Endothelial cell of umbilical vein (primary cell): Measurements from ENCODE around the gene PRRC2C. TPM values are rescaled to one million over a fixed set of nuclear protein-coding genes. Genes with fewer than 3 reads are reported as not detected.

Source experiments
- BruUV-seq: library from RNA; stranded (reverse); fragments of 400-500 nt; replicated peaks from 2 replicates; lab custom pipeline; 2021; lab: Mats Ljungman, UMichigan
- CTCF ChIA-PET: fragments of 300-600, 350-600 bp; sonication (Branson Sonifier 250); formaldehyde crosslinking; loops from one replicate; lab custom pipeline; 2021; ENCODE audit warnings: antibody characterized with exemption, inconsistent platforms; lab: Charles Lee
- POLR2A ChIA-PET: fragments of 300-600, 350-600 bp; sonication (Branson Sonifier 250); formaldehyde crosslinking; loops from one replicate; lab custom pipeline; 2021; ENCODE audit warnings: antibody characterized with exemption, inconsistent platforms; lab: Charles Lee
- DNase-seq: peaks from one replicate; pipeline ENCODE4 v3.0.0-alpha.2; 2011; ENCODE audit warnings: low read depth, low spot score
- FAIRE-seq: peaks from 2 replicates; lab custom pipeline; 2011; peaks lifted over from hg19 to GRCh38; lab: Jason Lieb, UNC
- H2AFZ ChIP-seq: 2 replicates; pipeline ENCODE4 v1.6.0; 2012; ENCODE audit warnings: low read depth, low read length, control low read depth, inconsistent platforms
- H3K27ac ChIP-seq: 2 replicates; pipeline ENCODE4 v1.5.1; 2011; ENCODE audit warnings: low read depth, mild to moderate bottlenecking, control low read depth, low read length, moderate library complexity; ENCODE audit not compliant: insufficient read depth
- H3K27me3 ChIP-seq, 2 experiments: 2 replicates each; pipeline versions ENCODE4 v1.6.0 to v1.6.1; 2011; ENCODE audit warnings: low read length in 2 of 2, mixed read lengths in 1 of 2; ENCODE audit not compliant: control insufficient read depth in 2 of 2, insufficient read depth in 2 of 2
- H3K36me3 ChIP-seq, 2 experiments: 2 replicates in 1 of 2; 3 replicates in 1 of 2; pipeline ENCODE4 v1.5.1; 2011; ENCODE audit warnings: low read length in 2 of 2, mild to moderate bottlenecking in 1 of 2, moderate library complexity in 1 of 2; ENCODE audit not compliant: control insufficient read depth in 2 of 2, insufficient read depth in 2 of 2; ENCODE audit errors: extremely low read depth in 1 of 2
- H3K4me1 ChIP-seq: 3 replicates; pipeline ENCODE4 v1.5.1; 2011; ENCODE audit warnings: mild to moderate bottlenecking, low read length; ENCODE audit not compliant: control insufficient read depth, insufficient read depth; ENCODE audit errors: extremely low read depth
- H3K4me2 ChIP-seq: 2 replicates; pipeline ENCODE4 v1.6.1; 2011; ENCODE audit warnings: low read length, control low read depth, mixed read lengths; ENCODE audit not compliant: insufficient read depth
- H3K4me3 ChIP-seq, 3 experiments: fragments of 200-600 bp in 1 of 3; sonication (generic), shearing (Covaris generic) in 1 of 3; replicated peaks in 1 of 3; 2 replicates each; pipeline ENCODE4 v1.5.1; 2011 to 2016; ENCODE audit warnings: control low read depth in 3 of 3, low read length in 3 of 3, mild to moderate bottlenecking in 2 of 3, inconsistent platforms in 1 of 3, low read depth in 1 of 3, moderate library complexity in 1 of 3; ENCODE audit not compliant: insufficient read depth in 1 of 3
- H3K79me2 ChIP-seq: 2 replicates; pipeline ENCODE4 v1.6.0; 2012; ENCODE audit warnings: low read length, inconsistent platforms; ENCODE audit not compliant: control insufficient read depth, insufficient read depth
- H3K9ac ChIP-seq: replicated peaks from 2 replicates; pipeline ENCODE3; 2011; ENCODE audit warnings: low read length, control low read depth; ENCODE audit not compliant: insufficient read depth; ENCODE audit errors: extremely low read depth
- H3K9me1 ChIP-seq: replicated peaks from 3 replicates; pipeline ENCODE4 v1.6.0; 2011; ENCODE audit warnings: mild to moderate bottlenecking, low read length; ENCODE audit not compliant: control insufficient read depth, insufficient read depth; ENCODE audit errors: extremely low read depth
- H3K9me3 ChIP-seq: replicated peaks from 2 replicates; pipeline ENCODE4 v1.5.1; 2012; ENCODE audit warnings: low read length, inconsistent platforms; ENCODE audit not compliant: control insufficient read depth, insufficient read depth
- H4K20me1 ChIP-seq: replicated peaks from 2 replicates; pipeline ENCODE3; 2011; ENCODE audit warnings: mild to moderate bottlenecking, low read length; ENCODE audit not compliant: control insufficient read depth, insufficient read depth; ENCODE audit errors: extremely low read depth
- CTCF ChIP-seq, 2 donors: IDR thresholded peaks; 1 replicate in 1 of 2; 2 replicates in 1 of 2; pipeline ENCODE4 v1.5.1; 2011; ENCODE audit warnings: low read length in 2 of 2, mild to moderate bottlenecking in 2 of 2, moderate library complexity in 2 of 2, control low read depth in 1 of 2, inconsistent platforms in 1 of 2, low read depth in 1 of 2; ENCODE audit not compliant: insufficient read depth in 1 of 2; ENCODE audit errors: extremely low read depth in 1 of 2
- EZH2 ChIP-seq: IDR thresholded peaks from 2 replicates; pipeline ENCODE4 v1.6.1; 2012; ENCODE audit warnings: borderline replicate concordance, low read depth, mild to moderate bottlenecking, moderate library complexity, low read length, inconsistent platforms; ENCODE audit not compliant: severe bottlenecking
- FOS ChIP-seq: IDR thresholded peaks from 2 replicates; pipeline ENCODE4 v1.6.1; 2011; ENCODE audit warnings: mild to moderate bottlenecking, low read length, moderate library complexity, borderline replicate concordance; ENCODE audit not compliant: insufficient read depth
- GATA2 ChIP-seq: IDR thresholded peaks from 2 replicates; pipeline ENCODE4 v1.7.0; 2011; ENCODE audit warnings: low read depth, mild to moderate bottlenecking, moderate library complexity, mixed read lengths, low read length; ENCODE audit not compliant: insufficient read length, insufficient read depth
- JUN ChIP-seq: IDR thresholded peaks from 2 replicates; pipeline ENCODE4 v1.6.1; 2011; ENCODE audit warnings: borderline replicate concordance, low read depth; ENCODE audit not compliant: insufficient read length, insufficient read depth
- MAX ChIP-seq: IDR thresholded peaks from 2 replicates; pipeline ENCODE4 v1.6.1; 2011; ENCODE audit not compliant: insufficient read depth, insufficient read length
- MYC ChIP-seq: IDR thresholded peaks from one replicate; pipeline ENCODE4 v1.6.1; 2011; ENCODE audit warnings: mild to moderate bottlenecking, low read depth, low read length
- POLR2A ChIP-seq: IDR thresholded peaks from 2 replicates; pipeline ENCODE4 v1.6.1; 2012; ENCODE audit warnings: low read depth, mild to moderate bottlenecking, control low read depth, low read length
- POLR2AphosphoS5 ChIP-seq: IDR thresholded peaks from 2 replicates; pipeline ENCODE4 v1.6.1; 2012; ENCODE audit warnings: low read depth, mild to moderate bottlenecking, control low read depth, low read length, moderate library complexity; ENCODE audit not compliant: insufficient read depth
- dilution Hi-C: fragments of 300-500 bp; cut with MboI; formaldehyde crosslinking; loops from one replicate; pipeline ENCODE4 v1.15.0; 2019; ENCODE audit warnings: low sequenced_read_pairs; ENCODE audit not compliant: extremely low pct_ligation_motif_present
- intact Hi-C: fragments of 100-400 bp; cut with micrococcal nuclease; formaldehyde crosslinking; loops from one replicate; pipeline ENCODE4 v1.10.0; 2022
- polyA plus RNA-seq, 4 experiments: library from polyadenylated mRNA; depleted of rRNA in 3 of 4; stranded (reverse) in 3 of 4; unstranded in 1 of 4; fragments of >200 nt; gene quantifications; 2 replicates each; pipeline versions ENCODE4 v1.2.1 to v1.2.3, GENCODE V29; 2011 to 2012; ENCODE audit warnings: missing spikeins in 1 of 4
- total RNA-seq: library from RNA; stranded (reverse); gene quantifications from 2 replicates; pipeline ENCODE4 v1.2.3, GENCODE V29; 2021

PRRC2C gene
- total and polyA plus RNA-seq, 2 donors (not counting 3 experiments of a cell fraction or from before 2014, with no cell fraction given): 65.7 to 199 TPM

GRCh38 chr1:171582589-171582988 lies 97.3 kb downstream of the PRRC2C start:
- no peaks in the 10 kb centered on the region for H3K79me2 ChIP-seq
- no peaks in the 10 kb centered on the region for H3K9me3 ChIP-seq
- H3K27ac ChIP-seq: no peak overlapping the region
- DNase-seq (no peak), FAIRE-seq (no peak)
- H3K4me2 ChIP-seq: no peak overlapping the region
- H3K9me1 ChIP-seq: no peaks in the 10 kb centered on the region
- dilution Hi-C loops: no loop called here
- no peak overlapping the region for H2AFZ ChIP-seq
- ChIA-PET CTCF (no interaction called here), POLR2A (no interaction called here)
- H3K4me3 ChIP-seq: no peak overlapping the region
- H3K36me3 ChIP-seq: peaks cover 18 to 48% of the 10 kb centered on the region in 2 experiments
- peaks cover 2% of the 10 kb centered on the region for H4K20me1 ChIP-seq
- TF ChIP-seq EZH2 (no peak), GATA2 (no peak), CTCF (IDR thresholded peaks at IDR 0.05; ENCODE audit: extremely low read depth in 1 of 2, insufficient read depth in 1 of 2, low read depth in 1 of 2, low read length in 2 of 2) (no peak)
- H3K27me3 ChIP-seq: no peaks in the 10 kb centered on the region
- H3K4me1 ChIP-seq: no peaks in the 10 kb centered on the region
- H3K9ac ChIP-seq: no peak overlapping the region
- intact Hi-C loops: no loop called here
- no TSS peak for BruUV-seq

GRCh38 chr1:171583591-171584201 lies 98.4 kb downstream of the PRRC2C start:
- no peak overlapping the region for H3K4me3 ChIP-seq
- dilution Hi-C loops (no loop called here), intact Hi-C loops (no loop called here)
- POLR2A ChIA-PET: no interaction called here
- H3K79me2 ChIP-seq: no peaks in the 10 kb centered on the region
- CTCF ChIA-PET: no interaction called here
- FAIRE-seq (no peak), DNase-seq (no peak)
- no peaks in the 10 kb centered on the region for H3K27me3 ChIP-seq
- no TSS peak for BruUV-seq
- no peak overlapping the region for H3K27ac ChIP-seq
- no peak overlapping the region for H2AFZ ChIP-seq
- peaks cover 2% of the 10 kb centered on the region for H4K20me1 ChIP-seq
- no peaks in the 10 kb centered on the region for H3K4me1 ChIP-seq
- H3K9me3 ChIP-seq: no peaks in the 10 kb centered on the region
- no peak overlapping the region for H3K4me2 ChIP-seq
- no peaks in the 10 kb centered on the region for H3K9me1 ChIP-seq
- H3K36me3 ChIP-seq: peaks cover 16 to 53% of the 10 kb centered on the region in 2 experiments
- H3K9ac ChIP-seq: no peak overlapping the region
- TF ChIP-seq POLR2AphosphoS5: no peak
- TF ChIP-seq JUN: no peak
- TF ChIP-seq FOS: no peak
- no peak for TF ChIP-seq CTCF (IDR thresholded peaks at IDR 0.05; ENCODE audit: extremely low read depth in 1 of 2, insufficient read depth in 1 of 2, low read depth in 1 of 2, low read length in 2 of 2)
- TF ChIP-seq GATA2: no peak
- TF ChIP-seq POLR2A: no peak
- no peak for TF ChIP-seq MAX
- no peak for TF ChIP-seq EZH2
- TF ChIP-seq MYC: no peak
